ENCODE measurements around the gene MAGOH. TPM values are rescaled to one million over a fixed set of nuclear protein-coding genes. Genes with fewer than 3 reads are reported as not detected.

MAGOH gene
- total RNA-seq, 4 donors from 2014 or later = 28.2 to 37.6 (median 32.7) TPM

GRCh38 chr1:53220171-53220961, 18.0 kb downstream of the MAGOH start, which contains the start of gene CZIB:
CZIB (minus strand) TSS chr1:53220634; CDS start chr1:53220575, 59 bp downstream.
- Histone ChIP-seq H3K9me3 (no peaks in the 10 kb centered on the region), H3K27me3 (no peaks in the 10 kb centered on the region), H3K4me1 (peaks cover 15 to 28% (median 19%) of the 10 kb centered on the region in 4 donors), H3K36me3 (peaks cover 3 to 35% (median 30%) of the 10 kb centered on the region in 4 donors), H3K4me3 (peak within 1 kb of the TSS; percentile 71 to 98 (median 84)), H3K27ac (replicated peaks in 1 of 4) (peak within 1 kb of the TSS; percentile 93 to 98 (median 98))
- WGBS = 0% methylated on average over 29 of the region's 61 CpGs
- DNase-seq (ENCODE audit: extremely low spot score) = peak; percentile 96
- peak; percentile 91 for TF ChIP-seq POLR2A (IDR thresholded peaks at IDR 0.05; ENCODE audit: low read depth)
- TF ChIP-seq POLR2AphosphoS5 (IDR thresholded peaks at IDR 0.05) = peak; percentile 96 to 98
- no peak for TF ChIP-seq EP300 (IDR thresholded peaks at IDR 0.05)
- no peak for TF ChIP-seq CTCF (IDR thresholded peaks at IDR 0.05)
- intact Hi-C loops (cut with DNase I) = no loop called here

DNA sequence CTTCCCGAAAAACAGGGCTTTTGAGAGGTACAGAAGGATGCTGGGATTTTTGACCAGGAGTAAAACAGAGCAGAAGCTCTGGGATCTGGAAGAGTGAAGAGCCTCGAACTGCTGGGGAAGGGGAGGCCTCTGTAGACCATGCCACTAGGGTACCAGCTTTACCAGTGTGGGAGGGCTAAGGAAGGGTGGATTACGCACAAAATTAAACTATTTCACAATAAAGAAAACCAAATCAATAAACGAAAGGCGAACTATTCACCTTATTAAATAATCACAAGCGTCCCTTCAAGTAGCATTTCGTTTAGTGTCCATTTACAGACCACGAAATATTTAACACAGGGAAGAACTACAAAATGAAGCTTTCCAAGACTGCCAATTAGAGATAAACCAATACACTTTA, 18.6 kb downstream of the MAGOH start:
- no peaks in the 10 kb centered on the region for H3K9me3 ChIP-seq
- peaks cover 8 to 41% (median 36%) of the 10 kb centered on the region in 4 donors for H3K36me3 ChIP-seq
- peak overlapping the region; percentile 93 to 98 (median 98) for H3K27ac ChIP-seq (replicated peaks in 1 of 4)
- H3K4me3 ChIP-seq = peak overlapping the region; percentile 71 to 98 (median 84)
- no peaks in the 10 kb centered on the region for H3K27me3 ChIP-seq
- peaks cover 15 to 28% (median 19%) of the 10 kb centered on the region in 4 donors for H3K4me1 ChIP-seq
- 26% methylated on average over 8 of the region's 8 CpGs for WGBS
- intact Hi-C loops (cut with DNase I) = no loop called here
- no peak for DNase-seq (ENCODE audit: extremely low spot score)
- TF ChIP-seq POLR2A (IDR thresholded peaks at IDR 0.05; ENCODE audit: low read depth) = no peak
- no peak for TF ChIP-seq POLR2AphosphoS5 (IDR thresholded peaks at IDR 0.05)
- no peak for TF ChIP-seq EP300 (IDR thresholded peaks at IDR 0.05)
- no peak for TF ChIP-seq CTCF (IDR thresholded peaks at IDR 0.05)

GRCh38 chr1:53218201-53218600, 20.1 kb downstream of the MAGOH start:
- no peak for DNase-seq (ENCODE audit: extremely low spot score)
- intact Hi-C loops (cut with DNase I) = no loop called here
- TF ChIP-seq POLR2AphosphoS5 (IDR thresholded peaks at IDR 0.05) = no peak
- no peak for TF ChIP-seq POLR2A (IDR thresholded peaks at IDR 0.05; ENCODE audit: low read depth)
- TF ChIP-seq CTCF (IDR thresholded peaks at IDR 0.05) = no peak
- no peak for TF ChIP-seq EP300 (IDR thresholded peaks at IDR 0.05)
- peaks cover 22 to 56% (median 51%) of the 10 kb centered on the region in 4 donors for H3K36me3 ChIP-seq
- H3K4me3 ChIP-seq = no peak overlapping the region
- 86% methylated on average over 7 of the region's 7 CpGs for WGBS
- no peak overlapping the region for H3K27ac ChIP-seq (replicated peaks in 1 of 4)
- H3K9me3 ChIP-seq = no peaks in the 10 kb centered on the region
- no peaks in the 10 kb centered on the region for H3K27me3 ChIP-seq
- peaks cover 15 to 28% (median 19%) of the 10 kb centered on the region in 4 donors for H3K4me1 ChIP-seq

DNA sequence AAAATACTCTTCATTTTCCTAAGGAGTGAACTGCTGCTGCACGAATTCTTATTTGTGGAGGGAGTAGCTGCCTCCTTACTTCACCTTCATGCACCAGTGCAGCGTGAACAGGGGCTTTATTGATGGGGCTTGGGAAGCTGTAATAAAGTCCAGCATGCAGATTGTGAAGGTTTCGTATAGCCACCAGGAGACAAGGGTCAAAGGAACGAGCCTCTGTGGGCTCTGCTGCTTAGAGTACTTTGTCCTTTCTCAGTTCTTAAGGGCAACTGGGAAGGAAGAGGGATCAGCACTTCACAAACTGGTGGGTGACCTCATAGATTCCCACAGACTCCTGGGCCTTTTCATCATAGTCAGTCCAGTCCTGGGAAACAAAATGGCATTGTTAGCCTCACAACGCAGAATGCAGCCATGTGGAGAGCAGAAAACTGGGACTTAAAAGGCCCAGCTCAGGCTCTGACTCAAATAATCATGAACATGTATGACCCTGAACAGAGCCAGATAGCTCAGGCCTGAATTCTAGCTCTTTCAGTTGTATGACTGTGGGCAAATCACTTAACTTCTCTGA, 23.9 kb downstream of the MAGOH start:
- Histone ChIP-seq H3K9me3 (no peaks in the 10 kb centered on the region), H3K27me3 (no peaks in the 10 kb centered on the region), H3K4me3 (no peak overlapping the region), H3K4me1 (peaks cover 3 to 14% (median 8%) of the 10 kb centered on the region in 4 donors), H3K27ac (replicated peaks in 1 of 4) (no peak overlapping the region), H3K36me3 (peaks cover 45 to 94% (median 87%) of the 10 kb centered on the region in 4 donors)
- DNase-seq (ENCODE audit: extremely low spot score) = no peak
- no peak for TF ChIP-seq POLR2A (IDR thresholded peaks at IDR 0.05; ENCODE audit: low read depth)
- TF ChIP-seq CTCF (IDR thresholded peaks at IDR 0.05) = no peak
- 78% methylated on average over 5 of the region's 5 CpGs for WGBS
- intact Hi-C loops (cut with DNase I) = no loop called here

Data from esophagus muscularis mucosa (tissue), 4 donors.